ENCODE data around the gene PIP5K1B.

PIP5K1B gene

DNA sequence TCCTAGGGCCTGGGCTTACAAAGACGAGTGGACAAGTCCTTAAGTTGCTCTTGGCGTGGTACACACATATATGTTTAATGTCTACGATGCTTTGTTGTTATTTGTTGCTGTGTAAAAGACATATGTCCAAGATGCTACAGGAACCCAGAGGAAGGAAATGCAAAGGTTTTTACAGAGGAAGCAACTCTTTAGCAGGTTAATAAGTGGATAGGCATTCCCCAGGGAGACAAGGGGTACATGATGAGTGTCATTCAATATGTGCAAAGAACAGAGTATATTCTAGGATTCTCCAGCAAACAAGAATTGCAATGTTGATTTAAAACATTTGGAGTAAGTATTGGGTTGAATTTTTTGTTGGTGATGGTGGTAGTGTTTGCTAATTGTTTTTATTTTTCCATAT, 92.1 kb downstream of the PIP5K1B start:
- H3K4me3 ChIP-seq (ENCODE audit: low read depth in 1 of 2, low read length in 2 of 2) = no peak overlapping the region
- H3K36me3 ChIP-seq (ENCODE audit: insufficient read depth, low read length) = no peaks in the 10 kb centered on the region
- H3K27me3 ChIP-seq (ENCODE audit: control insufficient read depth in 1 of 2, insufficient read depth in 2 of 2, low read length in 2 of 2) = no peaks in the 10 kb centered on the region

DNA sequence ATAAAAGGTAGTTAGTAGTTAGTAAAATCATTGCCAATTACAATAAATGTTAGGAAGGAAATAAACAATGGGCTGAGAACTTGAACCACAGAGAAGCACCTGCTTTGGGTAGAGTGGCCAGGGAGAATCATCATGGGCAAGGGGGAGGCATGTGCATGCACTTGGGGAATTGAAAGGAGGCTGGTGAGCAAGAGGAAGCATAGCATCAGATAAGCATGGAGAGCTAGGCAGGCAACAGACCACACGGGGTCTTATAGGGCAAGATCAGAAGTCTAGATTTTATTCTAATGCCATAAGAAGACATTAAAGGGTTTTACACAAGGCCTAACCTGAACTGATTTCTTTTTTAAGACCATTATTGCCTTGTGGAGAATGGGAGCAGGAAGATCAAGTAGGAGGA, 93.4 kb downstream of the PIP5K1B start:
- Histone ChIP-seq H3K36me3 (ENCODE audit: insufficient read depth, low read length) (no peaks in the 10 kb centered on the region), H3K27me3 (ENCODE audit: control insufficient read depth in 1 of 2, insufficient read depth in 2 of 2, low read length in 2 of 2) (no peaks in the 10 kb centered on the region), H3K9me3 (ENCODE audit: low read length) (no peaks in the 10 kb centered on the region), H3K27ac (ENCODE audit: low read depth, low read length) (no peak overlapping the region), H3K4me1 (ENCODE audit: insufficient read depth, low read length) (no peaks in the 10 kb centered on the region), H3K4me3 (ENCODE audit: low read depth in 1 of 2, low read length in 2 of 2) (no peak overlapping the region), H3K9ac (ENCODE audit: low read length) (no peak overlapping the region)

More for the DNA sequence above, 92.1 kb downstream of the PIP5K1B start:
- Histone ChIP-seq H3K9me3 (ENCODE audit: low read length) (no peaks in the 10 kb centered on the region), H3K27ac (ENCODE audit: low read depth, low read length) (no peak overlapping the region), H3K9ac (ENCODE audit: low read length) (no peak overlapping the region), H3K4me1 (ENCODE audit: insufficient read depth, low read length) (no peaks in the 10 kb centered on the region)

- Histone ChIP-seq H3K4me3 (ENCODE audit: low read depth in 1 of 2, low read length in 2 of 2) (no peak overlapping the region), H3K27ac (ENCODE audit: low read depth, low read length) (no peak overlapping the region), H3K4me1 (ENCODE audit: insufficient read depth, low read length) (peaks cover 13% of the 10 kb centered on the region), H3K27me3 (ENCODE audit: control insufficient read depth in 1 of 2, insufficient read depth in 2 of 2, low read length in 2 of 2) (no peaks in the 10 kb centered on the region), H3K9ac (ENCODE audit: low read length) (no peak overlapping the region), H3K36me3 (ENCODE audit: insufficient read depth, low read length) (no peaks in the 10 kb centered on the region), H3K9me3 (ENCODE audit: low read length) (no peaks in the 10 kb centered on the region)
These were observed 95.8 kb downstream of the PIP5K1B start for GRCh38 chr9:68800836-68801235.

- Histone ChIP-seq H3K9me3 (ENCODE audit: low read length) (no peaks in the 10 kb centered on the region), H3K4me1 (ENCODE audit: insufficient read depth, low read length) (peaks cover 25% of the 10 kb centered on the region), H3K4me3 (ENCODE audit: low read depth in 1 of 2, low read length in 2 of 2) (no peak overlapping the region), H3K27ac (ENCODE audit: low read depth, low read length) (no peak overlapping the region), H3K9ac (ENCODE audit: low read length) (no peak overlapping the region), H3K36me3 (ENCODE audit: insufficient read depth, low read length) (no peaks in the 10 kb centered on the region), H3K27me3 (ENCODE audit: control insufficient read depth in 1 of 2, insufficient read depth in 2 of 2, low read length in 2 of 2) (no peaks in the 10 kb centered on the region)
These were observed 97.5 kb downstream of the PIP5K1B start for GRCh38 chr9:68802525-68803015.

DNA sequence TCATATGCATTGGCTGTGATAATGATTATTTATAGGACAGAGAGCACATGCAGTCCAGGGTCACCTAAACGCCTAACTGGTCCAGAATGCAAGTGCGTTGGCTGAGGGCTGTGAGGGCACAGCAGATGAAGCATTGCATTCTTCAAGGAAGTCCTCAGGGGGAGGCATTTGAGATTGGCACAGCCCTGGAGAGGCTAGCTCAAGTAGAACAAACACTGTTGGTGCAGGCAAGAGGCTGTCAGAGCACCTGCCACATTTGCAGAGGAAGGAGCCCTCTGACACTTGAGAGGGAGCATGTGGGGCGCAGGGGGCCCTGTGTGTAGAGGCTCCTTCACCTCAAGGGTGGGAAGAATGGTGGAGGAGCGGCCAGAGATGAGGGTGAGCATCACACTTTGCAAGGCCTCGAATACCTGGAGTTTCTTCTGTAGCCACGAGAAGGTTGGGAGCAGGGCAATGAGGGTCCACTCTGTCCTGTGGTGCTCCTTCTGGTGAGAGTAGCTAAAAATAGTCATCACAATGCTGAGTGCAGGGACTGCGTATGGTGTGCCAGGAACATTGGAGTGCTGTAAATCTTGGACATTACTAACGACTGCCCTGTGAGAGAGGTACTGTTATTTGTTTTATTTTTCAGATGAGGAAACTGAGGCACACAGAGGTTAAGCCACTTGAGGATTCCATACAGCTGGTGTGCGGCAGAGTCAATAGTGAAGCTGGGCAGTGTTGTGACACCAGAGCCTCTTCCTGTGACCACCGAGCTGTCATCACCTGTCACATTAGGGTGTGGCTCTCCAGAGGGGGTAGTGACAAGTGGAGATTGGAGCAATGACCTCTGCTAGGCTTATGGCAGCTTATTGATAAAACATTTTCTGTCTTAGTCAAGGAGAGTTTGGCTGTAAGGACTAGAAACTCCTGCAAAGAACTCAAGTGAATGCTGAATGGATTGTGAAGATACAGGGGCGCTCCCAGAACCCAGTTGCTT, 100.2 kb downstream of the PIP5K1B start:
- H3K27me3 ChIP-seq (ENCODE audit: control insufficient read depth in 1 of 2, insufficient read depth in 2 of 2, low read length in 2 of 2) = no peaks in the 10 kb centered on the region
- no peak overlapping the region for H3K9ac ChIP-seq (ENCODE audit: low read length)
- peaks cover 25% of the 10 kb centered on the region for H3K4me1 ChIP-seq (ENCODE audit: insufficient read depth, low read length)
- H3K36me3 ChIP-seq (ENCODE audit: insufficient read depth, low read length) = no peaks in the 10 kb centered on the region
- peak overlapping the region; percentile 22 for H3K27ac ChIP-seq (ENCODE audit: low read depth, low read length)
- H3K9me3 ChIP-seq (ENCODE audit: low read length) = no peaks in the 10 kb centered on the region
- no peak overlapping the region for H3K4me3 ChIP-seq (ENCODE audit: low read depth in 1 of 2, low read length in 2 of 2)

- Histone ChIP-seq H3K36me3 (ENCODE audit: insufficient read depth, low read length) (no peaks in the 10 kb centered on the region), H3K9ac (ENCODE audit: low read length) (no peak overlapping the region), H3K4me1 (ENCODE audit: insufficient read depth, low read length) (peaks cover 25% of the 10 kb centered on the region), H3K27ac (ENCODE audit: low read depth, low read length) (peak overlapping the region; percentile 37), H3K9me3 (ENCODE audit: low read length) (no peaks in the 10 kb centered on the region), H3K27me3 (ENCODE audit: control insufficient read depth in 1 of 2, insufficient read depth in 2 of 2, low read length in 2 of 2) (no peaks in the 10 kb centered on the region), H3K4me3 (ENCODE audit: low read depth in 1 of 2, low read length in 2 of 2) (no peak overlapping the region)
These were observed 101.0 kb downstream of the PIP5K1B start for GRCh38 chr9:68805890-68806517.

DNA sequence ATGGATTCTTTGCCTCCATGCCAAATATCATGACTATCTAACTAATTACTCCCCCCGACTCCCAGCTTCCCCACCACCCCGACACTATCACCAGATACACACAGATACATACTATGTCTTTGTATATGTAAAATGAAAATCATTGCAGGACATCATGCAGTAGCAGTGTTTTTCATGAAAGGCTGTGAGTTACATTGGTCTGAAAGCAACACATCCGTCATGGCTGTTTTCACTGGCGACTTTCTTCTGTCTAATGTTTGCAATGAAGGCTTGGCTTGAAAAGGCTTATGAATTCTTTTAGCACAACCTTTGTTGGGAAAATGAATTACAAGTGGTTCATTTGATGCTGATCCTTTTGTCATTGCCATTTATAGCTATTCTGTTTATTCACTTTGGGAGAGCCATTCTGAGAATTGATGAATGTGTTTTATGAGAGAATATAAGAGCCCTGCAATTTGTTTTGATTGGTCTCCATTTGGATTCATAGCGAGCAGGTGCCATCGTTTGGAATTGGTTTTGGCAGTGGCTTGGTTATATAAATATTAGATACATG, 103.4 kb downstream of the PIP5K1B start:
- Histone ChIP-seq H3K27ac (ENCODE audit: low read depth, low read length) (no peak overlapping the region), H3K9me3 (ENCODE audit: low read length) (no peaks in the 10 kb centered on the region), H3K36me3 (ENCODE audit: insufficient read depth, low read length) (no peaks in the 10 kb centered on the region), H3K27me3 (ENCODE audit: control insufficient read depth in 1 of 2, insufficient read depth in 2 of 2, low read length in 2 of 2) (no peaks in the 10 kb centered on the region), H3K4me1 (ENCODE audit: insufficient read depth, low read length) (peaks cover 25% of the 10 kb centered on the region), H3K4me3 (ENCODE audit: low read depth in 1 of 2, low read length in 2 of 2) (no peak overlapping the region), H3K9ac (ENCODE audit: low read length) (no peak overlapping the region)

DNA sequence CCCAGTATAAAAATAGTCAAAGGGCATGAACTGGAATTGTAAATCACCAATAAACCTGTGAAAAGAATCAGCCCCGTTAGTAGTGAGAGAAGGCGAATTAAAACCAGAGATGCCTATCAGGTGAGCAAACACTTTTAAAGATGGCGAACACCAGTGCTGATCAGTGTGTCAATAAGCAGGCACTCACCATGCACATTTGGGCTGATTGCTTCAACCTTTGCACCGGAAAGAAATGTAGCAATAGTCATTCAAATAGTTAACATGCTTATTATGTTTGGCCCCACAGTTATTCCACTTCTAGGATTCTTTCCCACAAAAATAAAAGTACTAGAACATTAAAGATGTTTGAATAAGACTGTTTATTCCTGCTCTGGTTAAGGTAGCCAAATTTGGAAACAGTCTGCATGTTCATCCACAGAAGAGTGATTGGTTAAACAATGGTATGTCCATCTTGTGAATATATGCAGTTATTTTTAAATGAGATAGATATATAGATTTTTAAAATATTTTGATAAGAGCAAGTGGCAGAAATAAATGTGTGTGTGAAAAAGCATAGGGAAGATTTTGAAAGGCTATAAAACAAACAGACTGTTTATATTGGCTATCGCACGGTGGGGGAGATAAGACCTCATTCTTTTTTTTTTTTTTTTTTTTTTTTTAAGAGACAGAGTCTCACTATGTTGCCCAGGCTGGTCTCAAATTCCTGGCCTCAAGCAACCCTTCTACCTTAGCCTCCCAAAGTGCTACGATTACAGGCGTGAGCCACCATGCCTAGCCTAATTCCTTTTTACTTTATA, 112.2 kb downstream of the PIP5K1B start:
- no peak overlapping the region for H3K4me3 ChIP-seq (ENCODE audit: low read depth in 1 of 2, low read length in 2 of 2)
- no peak overlapping the region for H3K27ac ChIP-seq (ENCODE audit: low read depth, low read length)
- no peak overlapping the region for H3K9ac ChIP-seq (ENCODE audit: low read length)
- no peaks in the 10 kb centered on the region for H3K9me3 ChIP-seq (ENCODE audit: low read length)
- no peaks in the 10 kb centered on the region for H3K36me3 ChIP-seq (ENCODE audit: insufficient read depth, low read length)
- H3K27me3 ChIP-seq (ENCODE audit: control insufficient read depth in 1 of 2, insufficient read depth in 2 of 2, low read length in 2 of 2) = no peaks in the 10 kb centered on the region
- H3K4me1 ChIP-seq (ENCODE audit: insufficient read depth, low read length) = no peaks in the 10 kb centered on the region

GRCh38 chr9:68819065-68819464, 114.0 kb downstream of the PIP5K1B start:
- H3K9me3 ChIP-seq (ENCODE audit: low read length) = no peaks in the 10 kb centered on the region
- no peak overlapping the region for H3K27ac ChIP-seq (ENCODE audit: low read depth, low read length)
- no peak overlapping the region for H3K4me3 ChIP-seq (ENCODE audit: low read depth in 1 of 2, low read length in 2 of 2)
- no peaks in the 10 kb centered on the region for H3K36me3 ChIP-seq (ENCODE audit: insufficient read depth, low read length)
- no peak overlapping the region for H3K9ac ChIP-seq (ENCODE audit: low read length)
- H3K27me3 ChIP-seq (ENCODE audit: control insufficient read depth in 1 of 2, insufficient read depth in 2 of 2, low read length in 2 of 2) = no peaks in the 10 kb centered on the region
- no peaks in the 10 kb centered on the region for H3K4me1 ChIP-seq (ENCODE audit: insufficient read depth, low read length)

- Histone ChIP-seq H3K27ac (ENCODE audit: low read depth, low read length) (no peak overlapping the region), H3K4me1 (ENCODE audit: insufficient read depth, low read length) (no peaks in the 10 kb centered on the region), H3K36me3 (ENCODE audit: insufficient read depth, low read length) (no peaks in the 10 kb centered on the region), H3K4me3 (ENCODE audit: low read depth in 1 of 2, low read length in 2 of 2) (no peak overlapping the region), H3K9ac (ENCODE audit: low read length) (no peak overlapping the region), H3K27me3 (ENCODE audit: control insufficient read depth in 1 of 2, insufficient read depth in 2 of 2, low read length in 2 of 2) (no peaks in the 10 kb centered on the region), H3K9me3 (ENCODE audit: low read length) (no peaks in the 10 kb centered on the region)
These were observed 116.9 kb downstream of the PIP5K1B start for GRCh38 chr9:68821911-68822310.
